ENCODE results near the gene EFNA5. TPM values are rescaled to one million over a fixed set of nuclear protein-coding genes. Genes with fewer than 3 reads are reported as not detected.

The EFNA5 gene
- total RNA-seq, 2 experiments from 2014 or later = not detected

GRCh38 chr5:107548477-107548876 lies 122.3 kb downstream of the EFNA5 start:
- POLR2A ChIA-PET = no interaction called here
- H3K27ac ChIP-seq (ENCODE audit: low read depth in 1 of 2, low read length in 2 of 2) = no peak overlapping the region
- H3K27me3 ChIP-seq (ENCODE audit: control insufficient read depth in 1 of 2, insufficient read depth in 2 of 2, low read length in 2 of 2) = no peaks in the 10 kb centered on the region
- no peaks in the 10 kb centered on the region for H3K36me3 ChIP-seq (ENCODE audit: insufficient read depth, low read length)
- H3K4me3 ChIP-seq (ENCODE audit: low read length) = no peak overlapping the region
- no peaks in the 10 kb centered on the region for H3K27me3 Mint-ChIP-seq
- no peak for ATAC-seq (ENCODE audit: poor library complexity)
- no peak overlapping the region for H3K4me3 Mint-ChIP-seq
- no peaks in the 10 kb centered on the region for H3K9me3 ChIP-seq (ENCODE audit: control insufficient read depth in 1 of 2, insufficient read depth in 1 of 2, low read length in 2 of 2)
- CTCF ChIA-PET = no interaction called here
- no peaks in the 10 kb centered on the region for H3K9me3 Mint-ChIP-seq
- no peaks in the 10 kb centered on the region for H3K4me1 ChIP-seq (ENCODE audit: insufficient read depth, low read length)
- H3K4me1 Mint-ChIP-seq (ENCODE audit: low read depth) = no peaks in the 10 kb centered on the region
- no peak overlapping the region for H3K27ac Mint-ChIP-seq
- H3K36me3 Mint-ChIP-seq (ENCODE audit: low read depth) = no peaks in the 10 kb centered on the region
- no peak for DNase-seq
- TF ChIP-seq CTCF (IDR thresholded peaks at IDR 0.05) = no peak
- intact Hi-C loops (cut with DNase I, micrococcal nuclease) = no loop called here

GRCh38 chr5:107546719-107547118 lies 124.0 kb downstream of the EFNA5 start:
- no peaks in the 10 kb centered on the region for H3K27me3 Mint-ChIP-seq
- no peak for DNase-seq
- H3K4me1 ChIP-seq (ENCODE audit: insufficient read depth, low read length) = no peaks in the 10 kb centered on the region
- TF ChIP-seq CTCF (IDR thresholded peaks at IDR 0.05) = no peak
- no peak overlapping the region for H3K4me3 Mint-ChIP-seq
- H3K4me1 Mint-ChIP-seq (ENCODE audit: low read depth) = no peaks in the 10 kb centered on the region
- H3K9me3 Mint-ChIP-seq = no peaks in the 10 kb centered on the region
- H3K36me3 Mint-ChIP-seq (ENCODE audit: low read depth) = no peaks in the 10 kb centered on the region
- ChIA-PET CTCF (no interaction called here), POLR2A (no interaction called here)
- no peak overlapping the region for H3K27ac Mint-ChIP-seq
- H3K27ac ChIP-seq (ENCODE audit: low read depth in 1 of 2, low read length in 2 of 2) = no peak overlapping the region
- H3K36me3 ChIP-seq (ENCODE audit: insufficient read depth, low read length) = no peaks in the 10 kb centered on the region
- no peak for ATAC-seq (ENCODE audit: poor library complexity)
- intact Hi-C loops (cut with DNase I, micrococcal nuclease) = no loop called here
- H3K27me3 ChIP-seq (ENCODE audit: control insufficient read depth in 1 of 2, insufficient read depth in 2 of 2, low read length in 2 of 2) = no peaks in the 10 kb centered on the region
- H3K9me3 ChIP-seq (ENCODE audit: control insufficient read depth in 1 of 2, insufficient read depth in 1 of 2, low read length in 2 of 2) = no peaks in the 10 kb centered on the region
- no peak overlapping the region for H3K4me3 ChIP-seq (ENCODE audit: low read length)

GRCh38 chr5:107545486-107545885 lies 125.3 kb downstream of the EFNA5 start:
- Histone ChIP-seq H3K4me1 (ENCODE audit: insufficient read depth, low read length) (no peaks in the 10 kb centered on the region), H3K27me3 (ENCODE audit: control insufficient read depth in 1 of 2, insufficient read depth in 2 of 2, low read length in 2 of 2) (no peaks in the 10 kb centered on the region), H3K4me3 (ENCODE audit: low read length) (no peak overlapping the region), H3K9me3 (ENCODE audit: control insufficient read depth in 1 of 2, insufficient read depth in 1 of 2, low read length in 2 of 2) (no peaks in the 10 kb centered on the region), H3K27ac (ENCODE audit: low read depth in 1 of 2, low read length in 2 of 2) (no peak overlapping the region), H3K36me3 (ENCODE audit: insufficient read depth, low read length) (no peaks in the 10 kb centered on the region)
- no peak overlapping the region for H3K27ac Mint-ChIP-seq
- ChIA-PET CTCF (no interaction called here), POLR2A (no interaction called here)
- ATAC-seq (ENCODE audit: poor library complexity) (no peak), DNase-seq (no peak)
- intact Hi-C loops (cut with DNase I, micrococcal nuclease) = no loop called here
- H3K27me3 Mint-ChIP-seq = no peaks in the 10 kb centered on the region
- TF ChIP-seq CTCF (IDR thresholded peaks at IDR 0.05) = no peak
- no peaks in the 10 kb centered on the region for H3K9me3 Mint-ChIP-seq
- no peak overlapping the region for H3K4me3 Mint-ChIP-seq
- no peaks in the 10 kb centered on the region for H3K36me3 Mint-ChIP-seq (ENCODE audit: low read depth)
- no peaks in the 10 kb centered on the region for H3K4me1 Mint-ChIP-seq (ENCODE audit: low read depth)

Data from CD4-positive, alpha-beta T cell (primary cell).